ENCODE results near the gene BSN. TPM values are rescaled to one million over a fixed set of nuclear protein-coding genes. Genes with fewer than 3 reads are reported as not detected.

Gene BSN
- total and polyA plus RNA-seq, 2 experiments from 2014 or later = 0.50 to 5.1 TPM

Small RNA genes lying within 50 kb of the gene (small RNA-seq; reads per million reads assigned to genes)
- gene AMIGO3 (ENCODE audit: low replicate concordance) = not detected

Other genes with a start within 250 kb of the BSN start
- gene USP4, start 214.4 kb upstream of the BSN start, total RNA-seq (2014; rRNA removed; shearing (Covaris generic)) = 13.3 and 16.9 TPM in 2 replicates
- gene USP4, start 214.4 kb upstream of the BSN start, polyA plus RNA-seq (2016; fragmentation: Nextera tagmentation; extraction: Ambion mirVana) = 20.3 and 27.8 TPM in 2 replicates
- gene GPX1, start 196.1 kb upstream of the BSN start, total RNA-seq (2014; rRNA removed; shearing (Covaris generic)) = 228 and 247 TPM in 2 replicates
- gene GPX1, start 196.1 kb upstream of the BSN start, polyA plus RNA-seq (2016; fragmentation: Nextera tagmentation; extraction: Ambion mirVana) = 394 and 404 TPM in 2 replicates
- 373 and 421 TPM in 2 replicates for gene RHOA, start 142.5 kb upstream of the BSN start, total RNA-seq (2014; rRNA removed; shearing (Covaris generic))
- gene RHOA, start 142.5 kb upstream of the BSN start, polyA plus RNA-seq (2016; fragmentation: Nextera tagmentation; extraction: Ambion mirVana) = 234 and 248 TPM in 2 replicates
- 5.0 and 9.7 TPM in 2 replicates for gene TCTA, start 142.1 kb upstream of the BSN start, total RNA-seq (2014; rRNA removed; shearing (Covaris generic))
- gene TCTA, start 142.1 kb upstream of the BSN start, polyA plus RNA-seq (2016; fragmentation: Nextera tagmentation; extraction: Ambion mirVana) = 3.9 and 4.0 TPM in 2 replicates
- gene AMT, start 132.0 kb upstream of the BSN start, total RNA-seq (2014; rRNA removed; shearing (Covaris generic)) = 32.8 and 39.9 TPM in 2 replicates
- 34.1 and 35.6 TPM in 2 replicates for gene AMT, start 132.0 kb upstream of the BSN start, polyA plus RNA-seq (2016; fragmentation: Nextera tagmentation; extraction: Ambion mirVana)
- gene NICN1, start 125.2 kb upstream of the BSN start, total RNA-seq (2014; rRNA removed; shearing (Covaris generic)) = 5.9 and 7.3 TPM in 2 replicates
- gene NICN1, start 125.2 kb upstream of the BSN start, polyA plus RNA-seq (2016; fragmentation: Nextera tagmentation; extraction: Ambion mirVana) = 2.8 and 4.2 TPM in 2 replicates
- gene DAG1, start 84.2 kb upstream of the BSN start, total RNA-seq (2014; rRNA removed; shearing (Covaris generic)) = 152 and 167 TPM in 2 replicates
- gene DAG1, start 84.2 kb upstream of the BSN start, polyA plus RNA-seq (2016; fragmentation: Nextera tagmentation; extraction: Ambion mirVana) = 29.6 and 29.9 TPM in 2 replicates
- gene APEH, start 119.9 kb downstream of the BSN start, total RNA-seq (2014; rRNA removed; shearing (Covaris generic)) = 202 and 264 TPM in 2 replicates
- 170 and 178 TPM in 2 replicates for gene APEH, start 119.9 kb downstream of the BSN start, polyA plus RNA-seq (2016; fragmentation: Nextera tagmentation; extraction: Ambion mirVana)
- 8.7 and 11.1 TPM in 2 replicates for gene MST1, start 135.0 kb downstream of the BSN start, total RNA-seq (2014; rRNA removed; shearing (Covaris generic))
- 5.0 and 5.9 TPM in 2 replicates for gene MST1, start 135.0 kb downstream of the BSN start, polyA plus RNA-seq (2016; fragmentation: Nextera tagmentation; extraction: Ambion mirVana)
- gene RNF123, start 135.1 kb downstream of the BSN start, total RNA-seq (2014; rRNA removed; shearing (Covaris generic)) = 24.4 and 32.5 TPM in 2 replicates
- 13.2 and 14.6 TPM in 2 replicates for gene RNF123, start 135.1 kb downstream of the BSN start, polyA plus RNA-seq (2016; fragmentation: Nextera tagmentation; extraction: Ambion mirVana)
- 8.2 and 10.4 TPM in 2 replicates for gene AMIGO3, start 165.2 kb downstream of the BSN start, total RNA-seq (2014; rRNA removed; shearing (Covaris generic))
- 2.9 and 3.5 TPM in 2 replicates for gene AMIGO3, start 165.2 kb downstream of the BSN start, polyA plus RNA-seq (2016; fragmentation: Nextera tagmentation; extraction: Ambion mirVana)
- gene GMPPB, start 169.5 kb downstream of the BSN start, total RNA-seq (2014; rRNA removed; shearing (Covaris generic)) = 29.4 and 36.1 TPM in 2 replicates
- gene GMPPB, start 169.5 kb downstream of the BSN start, polyA plus RNA-seq (2016; fragmentation: Nextera tagmentation; extraction: Ambion mirVana) = 7.8 and 10.2 TPM in 2 replicates
- 35.5 and 38.4 TPM in 2 replicates for gene IP6K1, start 232.1 kb downstream of the BSN start, total RNA-seq (2014; rRNA removed; shearing (Covaris generic))
- 8.3 and 10.7 TPM in 2 replicates for gene IP6K1, start 232.1 kb downstream of the BSN start, polyA plus RNA-seq (2016; fragmentation: Nextera tagmentation; extraction: Ambion mirVana)
- 0.24 TPM in 1 of 2 replicates, not detected in the other for gene CDHR4, start 245.4 kb downstream of the BSN start, total RNA-seq (2014; rRNA removed; shearing (Covaris generic))
- gene CDHR4, start 245.4 kb downstream of the BSN start, polyA plus RNA-seq (2016; fragmentation: Nextera tagmentation; extraction: Ambion mirVana) = 0.26 and 0.28 TPM in 2 replicates
- gene INKA1, start 248.8 kb downstream of the BSN start, total RNA-seq (2014; rRNA removed; shearing (Covaris generic)) = 4.0 and 4.9 TPM in 2 replicates
- 3.7 and 5.0 TPM in 2 replicates for gene INKA1, start 248.8 kb downstream of the BSN start, polyA plus RNA-seq (2016; fragmentation: Nextera tagmentation; extraction: Ambion mirVana)